ENCODE data around the gene PEX14. TPM values are rescaled to one million over a fixed set of nuclear protein-coding genes. Genes with fewer than 3 reads are reported as not detected.

Gene PEX14
- total RNA-seq, 4 donors from 2014 or later = 10.6 to 19.6 (median 13.9) TPM

- TF ChIP-seq CTCF (IDR thresholded peaks at IDR 0.05) = no peak
- ATAC-seq (ENCODE audit: low FRiP score) (no peak), DNase-seq (ENCODE audit: low spot score) (no peak)
Observed at GRCh38 chr1:10635992-10636391, 161.2 kb downstream of the PEX14 start.

- DNase-seq (ENCODE audit: low spot score) (no peak), ATAC-seq (ENCODE audit: low FRiP score) (no peak)
- TF ChIP-seq CTCF (IDR thresholded peaks at IDR 0.05) = no peak
Observed at GRCh38 chr1:10637400-10637799, 162.7 kb downstream of the PEX14 start.

GRCh38 chr1:10637834-10638558 is 163.2 kb downstream of the PEX14 start:
- no peak for DNase-seq (ENCODE audit: low spot score)
- TF ChIP-seq CTCF (IDR thresholded peaks at IDR 0.05) = no peak
- ATAC-seq (ENCODE audit: low FRiP score) = no peak

GRCh38 chr1:10638559-10639005 is 163.8 kb downstream of the PEX14 start:
- no peak for ATAC-seq (ENCODE audit: low FRiP score)
- no peak for TF ChIP-seq CTCF (IDR thresholded peaks at IDR 0.05)
- DNase-seq (ENCODE audit: low spot score) = no peak

- DNase-seq (ENCODE audit: low spot score) (no peak), ATAC-seq (ENCODE audit: low FRiP score) (no peak)
- no peak for TF ChIP-seq CTCF (IDR thresholded peaks at IDR 0.05)
Observed at GRCh38 chr1:10639011-10639774, 164.4 kb downstream of the PEX14 start.

GRCh38 chr1:10639775-10640578 is 165.2 kb downstream of the PEX14 start:
- DNase-seq (ENCODE audit: low spot score) (no peak), ATAC-seq (ENCODE audit: low FRiP score) (no peak)

More at GRCh38 chr1:10639775-10640578, 165.2 kb downstream of the PEX14 start:
- TF ChIP-seq CTCF (IDR thresholded peaks at IDR 0.05) = no peak

Data from omental fat pad (tissue), 4 donors.